Measurements from ENCODE around the gene MEGF6. TPM values are rescaled to one million over a fixed set of nuclear protein-coding genes. Genes with fewer than 3 reads are reported as not detected.

MEGF6 gene
- total RNA-seq, 1 experiment from 2014 or later: 21.3 TPM

DNA sequence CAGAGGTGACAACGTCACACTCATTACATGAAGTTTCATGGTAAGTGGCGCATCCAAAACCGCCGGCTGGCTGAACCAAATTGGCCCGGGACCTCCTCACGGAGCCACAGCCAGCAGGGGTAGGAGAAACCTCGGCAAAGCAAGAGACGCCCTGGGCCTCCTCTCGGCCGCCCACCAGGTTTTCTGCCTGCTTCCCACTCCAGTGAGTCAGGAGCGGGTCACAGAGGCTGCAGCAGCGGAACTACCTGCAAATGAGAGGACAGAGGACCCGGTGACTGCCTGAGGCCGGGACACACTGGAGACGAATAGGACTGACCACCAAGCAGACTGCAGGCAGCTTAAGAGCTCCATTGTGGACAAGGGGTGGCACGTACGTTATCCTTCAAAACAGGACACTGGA is 55.0 kb downstream of the MEGF6 start:
- H3K14ac ChIP-seq (ENCODE audit: insufficient read depth, low read length): no peak overlapping the region; the same call in 1 of the 2 replicates
- no peak overlapping the region for H2BK15ac ChIP-seq (ENCODE audit: low read depth, low read length)
- Mint-ChIP-seq H3K27ac (peak overlapping the region in 1 of 3 experiments; percentile 52; a peak in 2 of 7 replicates), H3K4me1 (no peaks in the 10 kb centered on the region), H3K4me3 (no peak overlapping the region), H3K9me3 (no peaks in the 10 kb centered on the region), H3K36me3 (ENCODE audit: insufficient read depth in 1 of 3, low read depth in 3 of 3) (no peaks in the 10 kb centered on the region), H3K27me3 (ENCODE audit: low read depth) (peaks cover 2% of the 10 kb centered on the region; the same call in 1 of the 2 replicates)
- no peak overlapping the region for H4K91ac ChIP-seq (ENCODE audit: insufficient read length, low read depth, low read length)
- no peak overlapping the region for H3K4ac ChIP-seq (ENCODE audit: low read depth, low read length)
- WGBS (ENCODE audit: extremely low coverage, insufficient read length, low lambda C conversion rate): no CpG with 5 or more reads among the region's 17 CpGs
- DNase-seq: no peak
- no peaks in the 10 kb centered on the region for H4K20me1 ChIP-seq (ENCODE audit: control insufficient read depth, insufficient read depth, insufficient read length)
- no peak overlapping the region for H3K9ac ChIP-seq (ENCODE audit: extremely low read depth, insufficient read length, low read length)
- H2BK5ac ChIP-seq (ENCODE audit: insufficient read length, low read length): no peak overlapping the region
- H3K18ac ChIP-seq (ENCODE audit: insufficient read length, low read depth, low read length): no peak overlapping the region
- no peaks in the 10 kb centered on the region for H3K23me2 ChIP-seq (ENCODE audit: insufficient read length, low read depth, low read length, poor library complexity, severe bottlenecking)
- no peaks in the 10 kb centered on the region for H3K79me2 ChIP-seq (ENCODE audit: insufficient read depth, low read length)
- no peaks in the 10 kb centered on the region for H3K4me1 ChIP-seq (ENCODE audit: insufficient read depth, low read length)
- H2BK120ac ChIP-seq (ENCODE audit: low read depth, low read length, poor library complexity, severe bottlenecking): no peak overlapping the region
- H3K4me2 ChIP-seq (ENCODE audit: insufficient read depth, insufficient read length, low read length): no peak overlapping the region
- H3K27me3 ChIP-seq (ENCODE audit: insufficient read depth, low read length): no peaks in the 10 kb centered on the region
- H3K9me3 ChIP-seq (ENCODE audit: control insufficient read depth, low read depth, low read length): no peaks in the 10 kb centered on the region
- H2AFZ ChIP-seq (ENCODE audit: low read length): no peak overlapping the region
- H2BK12ac ChIP-seq (ENCODE audit: insufficient read length, low read depth, low read length): no peak overlapping the region
- H2AK5ac ChIP-seq (ENCODE audit: insufficient read length, low read length): no peak overlapping the region
- no peak overlapping the region for H3K23ac ChIP-seq (ENCODE audit: insufficient read length, low read depth, low read length)
- no peak overlapping the region for H3T11ph ChIP-seq (ENCODE audit: low read length)
- no peak overlapping the region for H3K27ac ChIP-seq (ENCODE audit: insufficient read length, low read depth, low read length)
- H4K8ac ChIP-seq (replicated peaks; ENCODE audit: insufficient read length, low read depth, low read length): no peak overlapping the region
- H2BK20ac ChIP-seq (ENCODE audit: low read depth, low read length, poor library complexity, severe bottlenecking): no peak overlapping the region
- no peak overlapping the region for H3K56ac ChIP-seq (ENCODE audit: insufficient read length, low read depth, low read length)
- TF ChIP-seq, protein P1, sequence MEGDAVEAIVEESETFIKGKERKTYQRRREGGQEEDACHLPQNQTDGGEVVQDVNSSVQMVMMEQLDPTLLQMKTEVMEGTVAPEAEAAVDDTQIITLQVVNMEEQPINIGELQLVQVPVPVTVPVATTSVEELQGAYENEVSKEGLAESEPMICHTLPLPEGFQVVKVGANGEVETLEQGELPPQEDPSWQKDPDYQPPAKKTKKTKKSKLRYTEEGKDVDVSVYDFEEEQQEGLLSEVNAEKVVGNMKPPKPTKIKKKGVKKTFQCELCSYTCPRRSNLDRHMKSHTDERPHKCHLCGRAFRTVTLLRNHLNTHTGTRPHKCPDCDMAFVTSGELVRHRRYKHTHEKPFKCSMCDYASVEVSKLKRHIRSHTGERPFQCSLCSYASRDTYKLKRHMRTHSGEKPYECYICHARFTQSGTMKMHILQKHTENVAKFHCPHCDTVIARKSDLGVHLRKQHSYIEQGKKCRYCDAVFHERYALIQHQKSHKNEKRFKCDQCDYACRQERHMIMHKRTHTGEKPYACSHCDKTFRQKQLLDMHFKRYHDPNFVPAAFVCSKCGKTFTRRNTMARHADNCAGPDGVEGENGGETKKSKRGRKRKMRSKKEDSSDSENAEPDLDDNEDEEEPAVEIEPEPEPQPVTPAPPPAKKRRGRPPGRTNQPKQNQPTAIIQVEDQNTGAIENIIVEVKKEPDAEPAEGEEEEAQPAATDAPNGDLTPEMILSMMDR (conservative IDR thresholded peaks at IDR 0.05): no peak
- H3K79me1 ChIP-seq (ENCODE audit: insufficient read depth, low read depth, low read length, poor library complexity, severe bottlenecking): no peaks in the 10 kb centered on the region
- no peak overlapping the region for H4K5ac ChIP-seq (ENCODE audit: insufficient read length, low read depth, low read length)
